Measurements from ENCODE around the gene MOSPD3.

- TF ChIP-seq DMAP1 (CRISPR knock-in tag; IDR thresholded peaks at IDR 0.05), result no peak
- no peak for TF ChIP-seq ZNF614 (CRISPR knock-in tag; IDR thresholded peaks at IDR 0.05; ENCODE audit: borderline replicate concordance)
- TF ChIP-seq ZBTB25 (CRISPR knock-in tag; IDR thresholded peaks at IDR 0.05), result no peak
- no peak for TF ChIP-seq NFYB (CRISPR knock-in tag; IDR thresholded peaks at IDR 0.05)
- TF ChIP-seq ZFY (CRISPR knock-in tag; IDR thresholded peaks at IDR 0.05), result no peak
Measured at GRCh38 chr7:100563100-100563564, 49.2 kb upstream of the MOSPD3 start.
